Trophoblast cell (in vitro differentiated cells and primary cell): ENCODE data around the gene RBM24.
"Not testable (repeated sequence)": the region's sequence is repeated elsewhere in the genome, so short reads cannot be mapped to it uniquely, and the experiment has no call there.

Experiments used
- DNase-seq, 2 donors: peaks; one replicate each; pipeline ENCODE4 v3.0.0-alpha.2; 2016
- H2AFZ ChIP-seq: 2 replicates; pipeline ENCODE4 v1.6.1; 2013; ENCODE audit warnings: low read length, moderate library complexity, mild to moderate bottlenecking; ENCODE audit not compliant: insufficient read depth, poor library complexity
- H2AK5ac ChIP-seq: 2 replicates; pipeline ENCODE4 v1.6.1; 2013; ENCODE audit warnings: mild to moderate bottlenecking, low read length
- H2BK120ac ChIP-seq: 2 replicates; pipeline ENCODE4 v1.6.1; 2013; ENCODE audit warnings: low read length, mild to moderate bottlenecking, moderate library complexity; ENCODE audit not compliant: insufficient read depth, poor library complexity
- H2BK12ac ChIP-seq: 2 replicates; pipeline ENCODE4 v1.6.1; 2013; ENCODE audit warnings: mild to moderate bottlenecking, low read length, moderate library complexity
- H2BK5ac ChIP-seq: 2 replicates; pipeline ENCODE4 v1.6.1; 2013; ENCODE audit warnings: low read length, low read depth, moderate library complexity, mild to moderate bottlenecking; ENCODE audit not compliant: poor library complexity
- H3K14ac ChIP-seq: 2 replicates; pipeline ENCODE4 v1.6.1; 2013; ENCODE audit warnings: mild to moderate bottlenecking, low read length
- H3K18ac ChIP-seq: 2 replicates; pipeline ENCODE4 v1.6.1; 2013; ENCODE audit warnings: mild to moderate bottlenecking, low read length
- H3K23ac ChIP-seq: 2 replicates; pipeline ENCODE4 v1.6.1; 2013; ENCODE audit warnings: low read length
- H3K27ac ChIP-seq: 2 replicates; pipeline ENCODE4 v1.5.1; 2013; ENCODE audit warnings: low read depth, mild to moderate bottlenecking, inconsistent platforms, low read length, moderate library complexity
- H3K27me3 ChIP-seq: 2 replicates; pipeline ENCODE4 v1.6.1; 2013; ENCODE audit warnings: inconsistent platforms, mild to moderate bottlenecking, low read length, moderate library complexity; ENCODE audit not compliant: insufficient read depth
- H3K36me3 ChIP-seq, 2 experiments: 1 replicate in 1 of 2; 2 replicates in 1 of 2; pipeline ENCODE4 v1.6.1; 2013; ENCODE audit warnings: low read length in 2 of 2, mild to moderate bottlenecking in 2 of 2, moderate library complexity in 1 of 2; ENCODE audit not compliant: insufficient read depth in 2 of 2, control insufficient read depth in 1 of 2
- H3K4ac ChIP-seq: 2 replicates; pipeline ENCODE4 v1.6.1; 2013; ENCODE audit warnings: low read depth, mild to moderate bottlenecking, low read length, moderate library complexity
- H3K4me1 ChIP-seq, 2 experiments: 1 replicate in 1 of 2; 2 replicates in 1 of 2; pipeline ENCODE4 v1.6.1; 2013; ENCODE audit warnings: low read length in 2 of 2, mild to moderate bottlenecking in 2 of 2, moderate library complexity in 1 of 2; ENCODE audit not compliant: insufficient read depth in 2 of 2, control insufficient read depth in 1 of 2
- H3K4me2 ChIP-seq: 2 replicates; pipeline ENCODE4 v1.6.1; 2013; ENCODE audit warnings: inconsistent platforms, mild to moderate bottlenecking, low read length, moderate library complexity
- H3K4me3 ChIP-seq: 2 replicates; pipeline ENCODE4 v1.5.1; 2013; ENCODE audit warnings: mild to moderate bottlenecking, low read depth, low read length, inconsistent platforms
- H3K79me1 ChIP-seq: one replicate; pipeline ENCODE4 v1.6.1; 2013; ENCODE audit warnings: low read length
- H3K79me2 ChIP-seq: 2 replicates; pipeline ENCODE4 v1.6.1; 2013; ENCODE audit warnings: low read length, mild to moderate bottlenecking; ENCODE audit not compliant: control insufficient read depth, insufficient read depth, poor library complexity
- H3K9ac ChIP-seq: 2 replicates; pipeline ENCODE4 v1.6.1; 2013; ENCODE audit warnings: mild to moderate bottlenecking, low read length
- H3K9me3 ChIP-seq: 2 replicates; pipeline ENCODE4 v1.6.1; 2013; ENCODE audit warnings: low read depth, mild to moderate bottlenecking, control low read depth, inconsistent platforms, low read length; ENCODE audit not compliant: insufficient read depth
- H4K12ac ChIP-seq: 2 replicates; pipeline ENCODE4 v1.6.1; 2013; ENCODE audit warnings: low read depth, mild to moderate bottlenecking, low read length, moderate library complexity
- H4K8ac ChIP-seq: 2 replicates; pipeline ENCODE4 v1.6.1; 2013; ENCODE audit warnings: low read depth, mild to moderate bottlenecking, low read length, moderate library complexity
- H4K91ac ChIP-seq: one replicate; pipeline ENCODE4 v1.6.1; 2013; ENCODE audit warnings: low read depth, mild to moderate bottlenecking, low read length, moderate library complexity
- WGBS: extraction: QIAGEN DNeasy Blood & Tissue Kit; methylation state at CpG from one replicate; pipeline ENCODE4 v1.1.7; 2013; ENCODE audit warnings: missing lambda C conversion rate; ENCODE audit not compliant: insufficient read length, insufficient coverage; ENCODE audit errors: extremely low coverage; 5-methylcytosine and 5-hydroxymethylcytosine counted together

Gene RBM24

DNA sequence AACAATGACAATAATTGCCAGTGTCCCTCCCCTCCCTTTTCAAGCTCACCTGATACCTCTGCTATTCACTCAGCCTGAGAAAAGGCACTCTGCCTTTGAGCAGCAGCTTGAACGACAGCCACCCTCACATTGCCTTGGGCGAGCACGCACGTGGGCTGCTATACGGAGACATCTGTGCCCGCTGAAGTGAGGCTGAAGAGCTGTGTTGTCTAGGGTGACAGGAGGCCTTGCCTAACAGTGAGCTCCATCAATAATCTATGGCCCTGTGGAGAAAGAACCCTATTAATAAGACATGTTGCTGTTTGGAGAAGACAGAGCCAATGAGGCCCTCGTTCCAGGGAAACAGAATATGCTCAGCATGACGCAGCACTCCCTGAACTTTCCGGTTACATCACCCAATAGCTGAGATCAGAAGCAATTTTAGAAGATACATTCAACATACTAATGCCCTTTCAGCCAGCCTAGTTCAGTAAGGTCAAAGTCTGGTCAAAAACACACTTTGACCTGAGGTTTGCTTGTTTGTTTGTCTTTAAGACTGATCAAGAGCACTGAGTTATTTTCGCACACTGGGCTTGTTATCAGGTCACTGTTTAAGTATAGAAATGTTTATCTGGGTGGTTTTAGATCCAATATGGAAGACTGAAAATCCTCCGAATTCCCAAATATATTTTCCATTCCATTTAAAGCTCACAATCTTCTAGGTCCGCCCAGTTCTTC, 30.6 kb downstream of the RBM24 start:
- H2AK5ac ChIP-seq = no peak overlapping the region
- no peaks in the 10 kb centered on the region for H3K4me1 ChIP-seq
- H3K79me2 ChIP-seq = no peaks in the 10 kb centered on the region
- H3K4me3 ChIP-seq = no peak overlapping the region
- H2BK120ac ChIP-seq = no peak overlapping the region
- H2BK12ac ChIP-seq = no peak overlapping the region
- H3K9me3 ChIP-seq = no peaks in the 10 kb centered on the region
- H3K18ac ChIP-seq = no peak overlapping the region
- no peak overlapping the region for H3K4me2 ChIP-seq
- H3K36me3 ChIP-seq = no peaks in the 10 kb centered on the region
- H3K79me1 ChIP-seq = no peaks in the 10 kb centered on the region
- no peak overlapping the region for H4K12ac ChIP-seq
- no peak overlapping the region for H2AFZ ChIP-seq
- H4K8ac ChIP-seq = no peak overlapping the region
- no peak overlapping the region for H3K27ac ChIP-seq
- no peak overlapping the region for H3K14ac ChIP-seq
- H3K9ac ChIP-seq = no peak overlapping the region
- peak in 1 of 2 donors; percentile 46 for DNase-seq
- no peak overlapping the region for H3K4ac ChIP-seq
- H2BK5ac ChIP-seq = no peak overlapping the region
- no peaks in the 10 kb centered on the region for H3K27me3 ChIP-seq
- no peak overlapping the region for H4K91ac ChIP-seq
- H3K23ac ChIP-seq = no peak overlapping the region
- no CpG with 5 or more reads among the region's 12 CpGs for WGBS

DNA sequence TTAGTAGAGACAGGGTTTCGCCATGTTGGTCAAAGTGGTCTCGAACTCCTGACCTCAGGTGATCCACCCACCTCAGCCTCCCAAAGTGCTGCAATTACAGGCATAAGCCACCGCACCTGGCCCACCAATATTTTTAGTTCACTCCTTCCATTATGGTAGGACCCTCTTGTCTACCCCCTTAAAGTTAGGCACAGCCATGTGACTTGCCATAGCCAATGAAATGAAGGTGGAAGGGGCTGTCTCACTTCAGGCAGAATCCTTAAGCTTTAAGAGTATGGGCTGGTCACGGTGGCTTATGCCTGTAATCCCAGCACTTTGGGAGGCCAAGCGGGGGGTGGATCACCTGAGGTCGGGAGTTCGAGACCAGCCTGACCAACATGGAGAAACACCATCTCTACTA, 32.1 kb downstream of the RBM24 start:
- H2AFZ ChIP-seq, H3K27ac ChIP-seq, H3K23ac ChIP-seq, H3K4me1 ChIP-seq, H3K9ac ChIP-seq, H2AK5ac ChIP-seq, H3K14ac ChIP-seq, H3K4me2 ChIP-seq, H2BK5ac ChIP-seq, H4K8ac ChIP-seq, H3K79me2 ChIP-seq, H4K91ac ChIP-seq, H2BK12ac ChIP-seq, DNase-seq, H4K12ac ChIP-seq, H3K4me3 ChIP-seq, H3K79me1 ChIP-seq, H3K4ac ChIP-seq, H3K27me3 ChIP-seq, H3K18ac ChIP-seq, H3K36me3 ChIP-seq, H2BK120ac ChIP-seq, H3K9me3 ChIP-seq: not testable (repeated sequence)
- WGBS = no CpG with 5 or more reads among the region's 7 CpGs

DNA sequence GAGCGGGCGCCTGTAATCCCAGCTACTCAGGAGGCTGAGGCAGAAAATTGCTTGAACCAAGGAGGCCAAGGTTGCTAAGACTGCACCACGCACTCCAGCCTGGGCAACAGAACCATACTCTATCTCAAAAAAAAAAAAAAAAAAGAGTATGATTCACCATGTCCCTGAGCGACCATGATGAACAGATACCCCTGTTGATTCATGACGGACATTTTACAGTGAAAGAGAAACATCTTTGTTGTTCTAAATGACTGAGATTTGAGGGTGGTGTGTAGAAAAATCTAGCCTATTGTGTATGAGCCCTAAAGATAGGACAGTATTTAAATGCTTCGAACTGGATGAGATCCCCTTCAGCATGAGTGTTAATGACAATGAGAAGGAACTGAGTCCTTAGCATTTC, 32.8 kb downstream of the RBM24 start:
- Histone ChIP-seq H3K4ac (no peak overlapping the region), H4K91ac (no peak overlapping the region), H3K14ac (no peak overlapping the region), H3K9ac (no peak overlapping the region), H2AFZ (no peak overlapping the region), H3K4me3 (no peak overlapping the region), H3K4me1 (no peaks in the 10 kb centered on the region), H2BK5ac (no peak overlapping the region), H3K36me3 (no peaks in the 10 kb centered on the region), H3K18ac (no peak overlapping the region), H3K79me1 (no peaks in the 10 kb centered on the region), H2BK120ac (no peak overlapping the region), H3K23ac (no peak overlapping the region), H3K27ac (no peak overlapping the region), H4K8ac (no peak overlapping the region), H3K79me2 (no peaks in the 10 kb centered on the region), H4K12ac (no peak overlapping the region), H3K9me3 (no peaks in the 10 kb centered on the region), H3K27me3 (no peaks in the 10 kb centered on the region), H2AK5ac (no peak overlapping the region), H3K4me2 (no peak overlapping the region), H2BK12ac (no peak overlapping the region)
- no peak for DNase-seq
- WGBS = no CpG with 5 or more reads among the region's 6 CpGs

DNA sequence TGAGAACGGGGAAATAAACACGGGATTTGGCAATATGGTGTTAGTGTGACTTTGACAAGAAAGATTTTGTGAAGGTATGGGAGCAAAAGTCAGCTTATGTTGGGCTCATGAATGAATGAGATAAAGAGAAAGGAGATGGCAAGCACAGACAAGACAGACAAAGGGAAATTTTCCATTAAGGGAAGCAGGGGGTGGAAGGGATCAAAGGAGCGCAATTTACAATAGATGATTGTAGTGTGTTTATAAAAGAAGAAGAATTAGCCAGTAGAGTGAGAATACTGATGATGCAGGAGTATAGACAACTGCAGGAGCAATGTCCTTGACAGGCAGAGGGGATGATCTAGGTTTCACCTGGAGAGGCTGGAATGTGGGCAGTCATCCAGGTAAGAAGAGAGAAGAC, 34.1 kb downstream of the RBM24 start:
- Histone ChIP-seq H3K4me2 (no peak overlapping the region), H3K4me1 (no peaks in the 10 kb centered on the region), H3K23ac (no peak overlapping the region), H3K14ac (no peak overlapping the region), H4K8ac (no peak overlapping the region), H3K4ac (no peak overlapping the region), H3K4me3 (no peak overlapping the region), H3K27me3 (no peaks in the 10 kb centered on the region), H2BK120ac (no peak overlapping the region), H3K9me3 (no peaks in the 10 kb centered on the region), H4K12ac (no peak overlapping the region), H2BK12ac (no peak overlapping the region), H3K79me1 (no peaks in the 10 kb centered on the region), H2AFZ (no peak overlapping the region), H2BK5ac (no peak overlapping the region), H2AK5ac (no peak overlapping the region), H3K18ac (no peak overlapping the region), H3K79me2 (no peaks in the 10 kb centered on the region), H3K36me3 (no peaks in the 10 kb centered on the region), H3K9ac (no peak overlapping the region), H3K27ac (no peak overlapping the region), H4K91ac (no peak overlapping the region)
- WGBS = no CpG with 5 or more reads among the region's 3 CpGs
- no peak for DNase-seq
